Duodenal mucosa (tissue), 2 donors: Measurements from ENCODE around the gene HIPK3.
A peak's percentile ranks its signal among the peaks of the same experiment; 100 is the strongest.
"Not testable (repeated sequence)": the region's sequence is repeated elsewhere in the genome, so short reads cannot be mapped to it uniquely, and the experiment has no call there.

ENCODE experiments used
- H3K27ac ChIP-seq: one replicate; pipeline ENCODE4 v1.7.0; 2013; ENCODE audit warnings: low read depth, low read length
- H3K27me3 ChIP-seq, 2 donors: one replicate each; pipeline ENCODE4 v1.7.0; 2013; ENCODE audit warnings: low read length in 2 of 2, control low read depth in 1 of 2; ENCODE audit not compliant: insufficient read depth in 2 of 2, control insufficient read depth in 1 of 2
- H3K36me3 ChIP-seq, 2 donors: one replicate each; pipeline ENCODE4 v1.7.0; 2013; ENCODE audit warnings: low read length in 2 of 2, control low read depth in 1 of 2; ENCODE audit not compliant: insufficient read depth in 2 of 2, control insufficient read depth in 1 of 2
- H3K4me1 ChIP-seq, 2 donors: one replicate each; pipeline ENCODE4 v1.7.0; 2013; ENCODE audit warnings: low read length in 2 of 2, control low read depth in 1 of 2; ENCODE audit not compliant: insufficient read depth in 2 of 2, control insufficient read depth in 1 of 2
- H3K4me3 ChIP-seq, 2 donors: one replicate each; pipeline ENCODE4 v1.7.0; 2013; ENCODE audit warnings: low read length in 2 of 2, low read depth in 1 of 2
- H3K9ac ChIP-seq, 2 donors: one replicate each; pipeline ENCODE4 v1.7.0; 2013; ENCODE audit warnings: low read length in 2 of 2, low read depth in 1 of 2
- H3K9me3 ChIP-seq, 2 donors: one replicate each; pipeline ENCODE4 v1.7.0; 2013; ENCODE audit warnings: low read length in 2 of 2, control low read depth in 1 of 2; ENCODE audit not compliant: control insufficient read depth in 1 of 2

HIPK3 gene

GRCh38 chr11:33347490-33348125 is 90.4 kb downstream of the HIPK3 start:
- H3K9ac ChIP-seq, result no peak overlapping the region
- H3K4me1 ChIP-seq, result no peaks in the 10 kb centered on the region
- no peaks in the 10 kb centered on the region for H3K27me3 ChIP-seq
- H3K4me3 ChIP-seq, result no peak overlapping the region
- peaks cover 23 to 65% of the 10 kb centered on the region in 2 donors for H3K36me3 ChIP-seq
- H3K27ac ChIP-seq, result no peak overlapping the region
- no peaks in the 10 kb centered on the region for H3K9me3 ChIP-seq

GRCh38 chr11:33350287-33350686 is 93.1 kb downstream of the HIPK3 start:
- H3K9ac ChIP-seq, result no peak overlapping the region
- H3K36me3 ChIP-seq, result peaks cover 34 to 82% of the 10 kb centered on the region in 2 donors
- no peak overlapping the region for H3K27ac ChIP-seq
- H3K4me1 ChIP-seq, result no peaks in the 10 kb centered on the region
- no peaks in the 10 kb centered on the region for H3K27me3 ChIP-seq
- H3K4me3 ChIP-seq, result no peak overlapping the region
- no peaks in the 10 kb centered on the region for H3K9me3 ChIP-seq

GRCh38 chr11:33358150-33358831 is 101.1 kb downstream of the HIPK3 start:
- no peaks in the 10 kb centered on the region for H3K9me3 ChIP-seq

GRCh38 chr11:33360642-33361041 is 103.5 kb downstream of the HIPK3 start:
- no peak overlapping the region for H3K4me3 ChIP-seq
- H3K27ac ChIP-seq, result no peak overlapping the region
- H3K36me3 ChIP-seq, result no peaks in the 10 kb centered on the region
- no peak overlapping the region for H3K9ac ChIP-seq
- H3K27me3 ChIP-seq, result peaks cover 0 to 10% of the 10 kb centered on the region in 2 donors
- no peaks in the 10 kb centered on the region for H3K9me3 ChIP-seq
- peaks cover 0 to 5% of the 10 kb centered on the region in 2 donors for H3K4me1 ChIP-seq

More at GRCh38 chr11:33358150-33358831, 101.1 kb downstream of the HIPK3 start:
- Histone ChIP-seq H3K36me3 (peaks cover 6 to 14% of the 10 kb centered on the region in 2 donors), H3K27me3 (peaks cover 0 to 7% of the 10 kb centered on the region in 2 donors), H3K9ac (no peak overlapping the region), H3K4me3 (no peak overlapping the region), H3K27ac (no peak overlapping the region), H3K4me1 (peaks cover 0 to 5% of the 10 kb centered on the region in 2 donors)

GRCh38 chr11:33362051-33362910 is 105.1 kb downstream of the HIPK3 start:
- no peaks in the 10 kb centered on the region for H3K36me3 ChIP-seq
- no peak overlapping the region for H3K27ac ChIP-seq
- peaks cover 0 to 17% of the 10 kb centered on the region in 2 donors for H3K27me3 ChIP-seq
- no peak overlapping the region for H3K4me3 ChIP-seq
- peaks cover 0 to 5% of the 10 kb centered on the region in 2 donors for H3K4me1 ChIP-seq
- no peaks in the 10 kb centered on the region for H3K9me3 ChIP-seq
- no peak overlapping the region for H3K9ac ChIP-seq

- H3K36me3 ChIP-seq, result no peaks in the 10 kb centered on the region
- no peak overlapping the region for H3K4me3 ChIP-seq
- H3K9ac ChIP-seq, result no peak overlapping the region
- no peak overlapping the region for H3K27ac ChIP-seq
- H3K9me3 ChIP-seq, result no peaks in the 10 kb centered on the region
- H3K4me1 ChIP-seq, result peaks cover 2 to 4% of the 10 kb centered on the region in 2 donors
- H3K27me3 ChIP-seq, result peaks cover 0 to 11% of the 10 kb centered on the region in 2 donors
Measured at GRCh38 chr11:33366918-33367317, 109.7 kb downstream of the HIPK3 start.

- H3K9ac ChIP-seq, H3K4me3 ChIP-seq, H3K36me3 ChIP-seq, H3K27ac ChIP-seq, H3K4me1 ChIP-seq, H3K9me3 ChIP-seq: not testable (repeated sequence)
- H3K27me3 ChIP-seq, result peaks cover 0 to 11% of the 10 kb centered on the region in 2 donors
Measured at GRCh38 chr11:33368475-33368874, 111.3 kb downstream of the HIPK3 start.

GRCh38 chr11:33368931-33369330 is 111.8 kb downstream of the HIPK3 start:
- Histone ChIP-seq H3K27me3 (peaks cover 0 to 11% of the 10 kb centered on the region in 2 donors), H3K9me3 (no peaks in the 10 kb centered on the region)

GRCh38 chr11:33373636-33374035 is 116.5 kb downstream of the HIPK3 start:
- peaks cover 7 to 19% of the 10 kb centered on the region in 2 donors for H3K4me1 ChIP-seq
- no peaks in the 10 kb centered on the region for H3K36me3 ChIP-seq
- H3K9ac ChIP-seq, result no peak overlapping the region
- H3K4me3 ChIP-seq, result no peak overlapping the region
- peaks cover 13 to 19% of the 10 kb centered on the region in 2 donors for H3K27me3 ChIP-seq
- no peak overlapping the region for H3K27ac ChIP-seq
- H3K9me3 ChIP-seq, result no peaks in the 10 kb centered on the region

More at GRCh38 chr11:33368931-33369330, 111.8 kb downstream of the HIPK3 start:
- H3K4me1 ChIP-seq, result peaks cover 3 to 7% of the 10 kb centered on the region in 2 donors
- no peaks in the 10 kb centered on the region for H3K36me3 ChIP-seq
- no peak overlapping the region for H3K4me3 ChIP-seq
- H3K9ac ChIP-seq, result no peak overlapping the region
- no peak overlapping the region for H3K27ac ChIP-seq

- H3K4me3 ChIP-seq, result peak overlapping the region; percentile 28 to 51
- peaks cover 7 to 19% of the 10 kb centered on the region in 2 donors for H3K4me1 ChIP-seq
- H3K9me3 ChIP-seq, result no peaks in the 10 kb centered on the region
- peaks cover 19% of the 10 kb centered on the region in 2 donors for H3K27me3 ChIP-seq
- no peak overlapping the region for H3K9ac ChIP-seq
- H3K27ac ChIP-seq, result no peak overlapping the region
- H3K36me3 ChIP-seq, result no peaks in the 10 kb centered on the region
Measured at GRCh38 chr11:33375236-33375635, 118.1 kb downstream of the HIPK3 start.
